Rectal smooth muscle tissue (tissue), 1 donor: Measurements from ENCODE around the gene MYO1D.

ENCODE experiments used
- H3K27ac ChIP-seq: one replicate; pipeline ENCODE4 v1.7.0; 2013; ENCODE audit warnings: low read depth, low read length, inconsistent platforms
- H3K27me3 ChIP-seq: one replicate; pipeline ENCODE4 v1.7.0; 2013; ENCODE audit warnings: low read length; ENCODE audit not compliant: control insufficient read depth, insufficient read depth
- H3K36me3 ChIP-seq: one replicate; pipeline ENCODE4 v1.7.0; 2013; ENCODE audit warnings: low read length; ENCODE audit not compliant: control insufficient read depth, insufficient read depth
- H3K4me1 ChIP-seq: one replicate; pipeline ENCODE4 v1.7.0; 2013; ENCODE audit warnings: low read length; ENCODE audit not compliant: control insufficient read depth, insufficient read depth
- H3K4me3 ChIP-seq: one replicate; pipeline ENCODE4 v1.7.0; 2013; ENCODE audit warnings: low read length
- H3K9ac ChIP-seq: one replicate; pipeline ENCODE4 v1.7.0; 2013; ENCODE audit warnings: low read length

Gene MYO1D

GRCh38 chr17:32489320-32490100, 387.4 kb downstream of the MYO1D start:
- no peak overlapping the region for H3K4me3 ChIP-seq
- H3K27ac ChIP-seq = no peak overlapping the region
- no peak overlapping the region for H3K9ac ChIP-seq
- H3K4me1 ChIP-seq = peaks cover 3% of the 10 kb centered on the region
- H3K27me3 ChIP-seq = no peaks in the 10 kb centered on the region
- H3K36me3 ChIP-seq = no peaks in the 10 kb centered on the region

GRCh38 chr17:32488604-32489180, 388.2 kb downstream of the MYO1D start:
- Histone ChIP-seq H3K4me1 (peaks cover 6% of the 10 kb centered on the region), H3K27me3 (no peaks in the 10 kb centered on the region), H3K9ac (no peak overlapping the region), H3K36me3 (no peaks in the 10 kb centered on the region), H3K27ac (no peak overlapping the region), H3K4me3 (no peak overlapping the region)

GRCh38 chr17:32488177-32488542, 388.8 kb downstream of the MYO1D start:
- Histone ChIP-seq H3K9ac (no peak overlapping the region), H3K27ac (no peak overlapping the region), H3K4me3 (no peak overlapping the region), H3K27me3 (no peaks in the 10 kb centered on the region), H3K4me1 (peaks cover 6% of the 10 kb centered on the region), H3K36me3 (no peaks in the 10 kb centered on the region)

DNA sequence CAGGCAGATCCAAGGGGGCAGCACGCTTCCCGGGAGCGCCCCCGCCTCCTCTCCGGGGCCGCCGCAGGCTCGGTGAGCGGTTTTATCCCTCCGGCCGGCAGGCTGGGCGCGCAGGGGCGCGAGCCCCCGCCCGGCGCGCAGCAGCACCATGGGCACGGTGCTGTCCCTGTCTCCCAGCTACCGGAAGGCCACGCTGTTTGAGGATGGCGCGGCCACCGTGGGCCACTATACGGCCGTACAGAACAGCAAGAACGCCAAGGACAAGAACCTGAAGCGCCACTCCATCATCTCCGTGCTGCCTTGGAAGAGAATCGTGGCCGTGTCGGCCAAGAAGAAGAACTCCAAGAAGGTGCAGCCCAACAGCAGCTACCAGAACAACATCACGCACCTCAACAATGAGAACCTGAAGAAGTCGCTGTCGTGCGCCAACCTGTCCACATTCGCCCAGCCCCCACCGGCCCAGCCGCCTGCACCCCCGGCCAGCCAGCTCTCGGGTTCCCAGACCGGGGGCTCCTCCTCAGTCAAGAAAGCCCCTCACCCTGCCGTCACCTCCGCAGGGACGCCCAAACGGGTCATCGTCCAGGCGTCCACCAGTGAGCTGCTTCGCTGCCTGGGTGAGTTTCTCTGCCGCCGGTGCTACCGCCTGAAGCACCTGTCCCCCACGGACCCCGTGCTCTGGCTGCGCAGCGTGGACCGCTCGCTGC, 389.3 kb downstream of the MYO1D start:
- H3K4me1 ChIP-seq = peaks cover 6% of the 10 kb centered on the region
- H3K9ac ChIP-seq = peak overlapping the region; percentile 28
- H3K27me3 ChIP-seq = no peaks in the 10 kb centered on the region
- no peak overlapping the region for H3K27ac ChIP-seq
- peak overlapping the region; percentile 69 for H3K4me3 ChIP-seq
- H3K36me3 ChIP-seq = no peaks in the 10 kb centered on the region

DNA sequence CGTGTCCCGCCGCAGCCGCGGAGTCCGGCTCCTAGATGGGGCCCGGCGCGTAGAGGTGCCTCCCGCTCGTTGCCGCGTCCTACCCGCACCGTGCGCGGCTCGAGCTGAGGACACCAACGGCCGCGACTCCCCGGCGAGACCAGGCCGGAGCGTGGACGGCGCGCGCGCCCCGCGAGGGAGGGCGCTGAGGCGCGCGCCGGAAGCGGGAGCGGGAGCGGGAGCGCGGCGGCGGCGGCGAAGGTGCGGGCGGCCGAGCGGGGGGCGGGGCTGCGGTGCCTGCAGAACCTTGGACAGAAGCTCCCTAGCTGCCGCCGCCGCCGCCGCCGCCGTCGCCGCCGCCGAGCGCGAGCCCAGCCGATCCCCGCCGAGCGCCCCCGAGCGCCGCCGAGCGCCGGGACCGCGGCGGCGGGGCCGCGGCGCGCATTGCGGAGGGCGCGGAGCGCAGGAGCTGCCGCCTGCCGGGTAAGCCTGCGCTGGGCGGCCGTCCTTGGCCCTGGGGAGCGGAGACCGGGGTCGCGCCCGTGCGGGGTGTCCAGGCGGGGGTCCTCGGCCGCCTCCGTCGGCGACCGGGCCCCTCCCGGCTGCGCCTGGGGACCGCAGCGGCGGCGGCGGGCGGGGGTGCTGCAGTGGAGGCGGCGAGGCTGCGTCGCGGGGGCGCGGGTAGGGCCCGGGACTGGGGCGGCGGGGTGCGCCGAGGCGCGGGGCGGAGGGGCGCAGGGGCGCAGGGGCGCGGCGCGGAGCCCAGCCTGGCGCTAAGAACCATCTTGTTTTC, 390.0 kb downstream of the MYO1D start, which contains the start of gene CDK5R1:
Gene CDK5R1, plus strand, starts transcription at position 293 of the 772 bp plus-strand sequence. CDS start 628 bp downstream, outside the sequence.
- H3K36me3 ChIP-seq = peaks cover 3% of the 10 kb centered on the region
- H3K9ac ChIP-seq = peak within 1 kb of the TSS; percentile 28

GRCh38 chr17:32486111-32486700, 390.7 kb downstream of the MYO1D start:
- Histone ChIP-seq H3K9ac (no peak overlapping the region), H3K4me1 (peaks cover 6% of the 10 kb centered on the region), H3K4me3 (peak overlapping the region; percentile 63), H3K27ac (peak overlapping the region; percentile 59), H3K27me3 (no peaks in the 10 kb centered on the region), H3K36me3 (peaks cover 5% of the 10 kb centered on the region)

More for the DNA sequence above, 390.0 kb downstream of the MYO1D start, which contains the start of gene CDK5R1:
- Histone ChIP-seq H3K4me1 (peaks cover 6% of the 10 kb centered on the region), H3K27me3 (no peaks in the 10 kb centered on the region), H3K4me3 (peak within 1 kb of the TSS; percentile 69), H3K27ac (peak within 1 kb of the TSS; percentile 59)

DNA sequence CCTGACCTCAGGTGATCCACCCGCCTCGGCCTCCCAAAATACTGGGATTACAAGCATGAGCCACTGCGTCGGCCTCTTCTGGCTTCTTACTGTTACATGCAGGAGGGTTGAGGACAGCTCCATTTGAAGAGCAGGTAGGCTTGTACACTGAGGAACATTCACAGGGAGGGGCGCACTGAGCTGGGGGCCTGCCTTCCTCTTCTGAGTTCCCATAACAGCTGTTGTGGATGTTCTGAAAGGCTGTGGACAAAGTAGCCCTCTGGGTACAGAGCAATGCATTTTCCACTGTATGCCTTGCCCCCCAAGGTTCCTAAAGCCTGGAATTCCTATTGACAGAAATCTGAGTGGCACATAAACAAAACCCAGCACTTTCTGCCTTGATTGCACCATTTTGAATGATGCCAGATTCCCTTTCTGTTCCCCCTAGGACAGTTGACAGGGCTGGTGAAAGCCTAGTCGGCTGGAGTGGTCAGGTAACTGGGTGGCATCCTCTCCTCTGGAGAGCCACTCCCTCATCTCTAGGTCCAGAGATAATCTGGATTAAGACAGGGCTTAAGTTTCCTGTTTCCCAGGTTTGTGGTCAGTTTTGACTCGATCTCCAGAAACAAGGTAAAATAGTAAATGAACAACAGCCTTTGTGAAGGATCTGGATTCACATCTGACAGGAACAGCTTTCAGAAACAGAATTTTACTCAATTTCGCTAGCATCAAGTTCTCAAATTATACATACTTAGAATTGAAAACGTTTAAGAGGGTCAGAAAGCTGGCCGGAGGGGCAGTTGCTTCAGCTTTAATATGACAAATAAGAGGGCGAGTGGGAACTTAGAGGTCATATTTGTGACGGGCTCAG, 391.4 kb downstream of the MYO1D start:
- Histone ChIP-seq H3K4me1 (peaks cover 6% of the 10 kb centered on the region), H3K4me3 (peak overlapping the region; percentile 63), H3K9ac (no peak overlapping the region), H3K27me3 (no peaks in the 10 kb centered on the region), H3K36me3 (peaks cover 7% of the 10 kb centered on the region), H3K27ac (peak overlapping the region; percentile 59)

- H3K4me3 ChIP-seq = no peak overlapping the region
- H3K27me3 ChIP-seq = no peaks in the 10 kb centered on the region
- H3K4me1 ChIP-seq = peaks cover 6% of the 10 kb centered on the region
- peaks cover 14% of the 10 kb centered on the region for H3K36me3 ChIP-seq
- H3K27ac ChIP-seq = no peak overlapping the region
- no peak overlapping the region for H3K9ac ChIP-seq
Measured at GRCh38 chr17:32484628-32485027, 392.3 kb downstream of the MYO1D start.

- Histone ChIP-seq H3K9ac (no peak overlapping the region), H3K27ac (peak overlapping the region; percentile 1), H3K4me1 (peaks cover 6% of the 10 kb centered on the region), H3K36me3 (peaks cover 19% of the 10 kb centered on the region), H3K4me3 (no peak overlapping the region), H3K27me3 (no peaks in the 10 kb centered on the region)
Measured at GRCh38 chr17:32484041-32484461, 392.9 kb downstream of the MYO1D start.

- H3K27ac ChIP-seq = no peak overlapping the region
- no peak overlapping the region for H3K9ac ChIP-seq
- peak overlapping the region; percentile 5 for H3K4me3 ChIP-seq
- H3K27me3 ChIP-seq = no peaks in the 10 kb centered on the region
- H3K4me1 ChIP-seq = peaks cover 6% of the 10 kb centered on the region
- peaks cover 21% of the 10 kb centered on the region for H3K36me3 ChIP-seq
Measured at GRCh38 chr17:32483451-32484019, 393.4 kb downstream of the MYO1D start.
